KG1 (cell line): Measurements from ENCODE around the gene ARHGEF33.

Source experiments
- DNase-seq: peaks from one replicate; lab custom pipeline; 2025; lab: John Stamatoyannopoulos, UW

ARHGEF33 gene

GRCh38 chr2:38959938-38960608, 70.4 kb downstream of the ARHGEF33 start:
- no peak for DNase-seq

- DNase-seq: no peak
Observed at GRCh38 chr2:38960609-38961320, 71.1 kb downstream of the ARHGEF33 start.

GRCh38 chr2:38966006-38966405, 76.3 kb downstream of the ARHGEF33 start:
- no peak for DNase-seq

- no peak for DNase-seq
Observed at GRCh38 chr2:38966678-38967077, 77.0 kb downstream of the ARHGEF33 start.

- no peak for DNase-seq
Observed at GRCh38 chr2:38968021-38968420, 78.3 kb downstream of the ARHGEF33 start.

GRCh38 chr2:38971377-38971776, 81.7 kb downstream of the ARHGEF33 start:
- no peak for DNase-seq

- no peak for DNase-seq
Observed at GRCh38 chr2:38973266-38973665, 83.6 kb downstream of the ARHGEF33 start.

GRCh38 chr2:38975042-38975441, 85.4 kb downstream of the ARHGEF33 start:
- DNase-seq: no peak

- DNase-seq: no peak
Observed at GRCh38 chr2:38977047-38977446, 87.4 kb downstream of the ARHGEF33 start.

- no peak for DNase-seq
Observed at GRCh38 chr2:38978296-38978903, 88.7 kb downstream of the ARHGEF33 start.

GRCh38 chr2:38978908-38979307, 89.2 kb downstream of the ARHGEF33 start:
- no peak for DNase-seq

GRCh38 chr2:38981003-38981669, 91.5 kb downstream of the ARHGEF33 start:
- DNase-seq: no peak

- DNase-seq: no peak
Observed at GRCh38 chr2:38981670-38982357, 92.1 kb downstream of the ARHGEF33 start.

- DNase-seq: no peak
Observed at GRCh38 chr2:38982498-38982897, 92.8 kb downstream of the ARHGEF33 start.

- no peak for DNase-seq
Observed at GRCh38 chr2:38988716-38989115, 99.0 kb downstream of the ARHGEF33 start.

GRCh38 chr2:38991899-38992298, 102.2 kb downstream of the ARHGEF33 start:
- DNase-seq: no peak

- no peak for DNase-seq
Observed at GRCh38 chr2:38997781-38998180, 108.1 kb downstream of the ARHGEF33 start.

- DNase-seq: no peak
Observed at GRCh38 chr2:39000552-39000951, 110.9 kb downstream of the ARHGEF33 start.

- no peak for DNase-seq
Observed at GRCh38 chr2:39007875-39008504, 118.3 kb downstream of the ARHGEF33 start.

GRCh38 chr2:39008665-39009064, 119.0 kb downstream of the ARHGEF33 start:
- no peak for DNase-seq

GRCh38 chr2:39013871-39014270, 124.2 kb downstream of the ARHGEF33 start:
- no peak for DNase-seq

GRCh38 chr2:39015424-39015823, 125.7 kb downstream of the ARHGEF33 start:
- DNase-seq: no peak
